Bronchial epithelial cell (primary cell): ENCODE results near the gene JARID2. TPM values are rescaled to one million over a fixed set of nuclear protein-coding genes. Genes with fewer than 3 reads are reported as not detected.

Experiments used
- DNase-seq: peaks from one replicate; pipeline ENCODE4 v3.0.0-alpha.2; 2010; ENCODE audit warnings: low read depth
- FAIRE-seq: peaks from 2 replicates; lab custom pipeline; 2011; peaks lifted over from hg19 to GRCh38; lab: Jason Lieb, UNC
- H3K27me3 ChIP-seq: 2 replicates; pipeline ENCODE4 v1.5.1; 2011; ENCODE audit warnings: low read length; ENCODE audit not compliant: control insufficient read depth, insufficient read depth
- H3K36me3 ChIP-seq: 2 replicates; pipeline ENCODE4 v1.5.1; 2011; ENCODE audit warnings: low read length; ENCODE audit not compliant: control insufficient read depth, insufficient read depth
- H3K4me3 ChIP-seq: 2 replicates; pipeline ENCODE4 v1.5.1; 2011; ENCODE audit warnings: mild to moderate bottlenecking, low read depth, low read length, control low read depth
- total RNA-seq: library from RNA; depleted of rRNA; stranded (reverse); fragments of >200 nt; gene quantifications from 2 replicates; pipeline ENCODE4 v1.2.1, GENCODE V29; 2014
- TF ChIP-seq, protein P1 (sequence below): IDR thresholded peaks from 2 replicates; pipeline ENCODE4 v1.5.1; 2011; ENCODE audit warnings: mild to moderate bottlenecking, moderate library complexity, low read length, control low read depth, inconsistent platforms; ENCODE audit not compliant: insufficient read depth, severe bottlenecking

The JARID2 gene
- total RNA-seq, 1 donor from 2014 or later: 29.2 TPM

DNA sequence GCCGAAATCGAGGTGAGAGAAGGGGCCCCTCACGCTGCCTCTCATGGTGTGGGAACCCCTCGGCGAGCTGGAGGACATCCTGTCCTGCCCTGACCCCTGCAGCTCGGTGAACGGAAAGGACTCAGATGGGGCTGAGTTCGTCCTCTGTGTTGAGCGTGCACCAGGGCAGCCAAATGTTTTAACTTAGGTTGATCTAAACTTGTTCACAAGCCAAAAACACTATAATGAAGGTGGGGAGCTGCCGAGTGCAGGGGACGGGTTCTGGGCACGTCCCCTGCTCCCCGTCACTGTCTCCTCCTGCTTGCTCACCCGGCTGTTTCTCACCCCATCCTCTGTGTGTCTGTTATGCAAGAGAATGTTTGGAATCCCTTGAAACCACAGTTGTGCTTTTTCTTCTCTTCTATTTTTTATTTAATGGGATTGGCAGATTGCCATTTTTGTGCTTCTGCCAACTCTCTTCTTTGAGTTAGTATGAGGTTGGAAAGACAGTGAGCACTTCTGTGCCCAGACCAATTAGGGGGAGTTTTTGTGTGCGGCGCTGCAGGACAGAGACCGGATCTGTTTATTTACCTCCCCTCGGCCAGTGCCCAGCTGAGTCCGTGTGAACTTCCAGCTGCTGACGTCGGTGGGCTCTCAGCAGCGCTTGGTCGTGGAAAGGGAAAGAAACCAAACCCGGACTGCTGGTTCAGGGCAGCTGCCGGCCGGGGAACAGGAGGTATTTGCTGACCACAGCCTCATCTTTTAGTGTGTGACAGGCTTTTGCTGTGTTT lies 258.9 kb downstream of the JARID2 start:
- TF ChIP-seq, protein P1, sequence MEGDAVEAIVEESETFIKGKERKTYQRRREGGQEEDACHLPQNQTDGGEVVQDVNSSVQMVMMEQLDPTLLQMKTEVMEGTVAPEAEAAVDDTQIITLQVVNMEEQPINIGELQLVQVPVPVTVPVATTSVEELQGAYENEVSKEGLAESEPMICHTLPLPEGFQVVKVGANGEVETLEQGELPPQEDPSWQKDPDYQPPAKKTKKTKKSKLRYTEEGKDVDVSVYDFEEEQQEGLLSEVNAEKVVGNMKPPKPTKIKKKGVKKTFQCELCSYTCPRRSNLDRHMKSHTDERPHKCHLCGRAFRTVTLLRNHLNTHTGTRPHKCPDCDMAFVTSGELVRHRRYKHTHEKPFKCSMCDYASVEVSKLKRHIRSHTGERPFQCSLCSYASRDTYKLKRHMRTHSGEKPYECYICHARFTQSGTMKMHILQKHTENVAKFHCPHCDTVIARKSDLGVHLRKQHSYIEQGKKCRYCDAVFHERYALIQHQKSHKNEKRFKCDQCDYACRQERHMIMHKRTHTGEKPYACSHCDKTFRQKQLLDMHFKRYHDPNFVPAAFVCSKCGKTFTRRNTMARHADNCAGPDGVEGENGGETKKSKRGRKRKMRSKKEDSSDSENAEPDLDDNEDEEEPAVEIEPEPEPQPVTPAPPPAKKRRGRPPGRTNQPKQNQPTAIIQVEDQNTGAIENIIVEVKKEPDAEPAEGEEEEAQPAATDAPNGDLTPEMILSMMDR: no peak
- peaks cover 51% of the 10 kb centered on the region for H3K36me3 ChIP-seq
- H3K4me3 ChIP-seq: no peak overlapping the region
- H3K27me3 ChIP-seq: no peaks in the 10 kb centered on the region
- FAIRE-seq: no peak
- DNase-seq: peak; percentile 20

DNA sequence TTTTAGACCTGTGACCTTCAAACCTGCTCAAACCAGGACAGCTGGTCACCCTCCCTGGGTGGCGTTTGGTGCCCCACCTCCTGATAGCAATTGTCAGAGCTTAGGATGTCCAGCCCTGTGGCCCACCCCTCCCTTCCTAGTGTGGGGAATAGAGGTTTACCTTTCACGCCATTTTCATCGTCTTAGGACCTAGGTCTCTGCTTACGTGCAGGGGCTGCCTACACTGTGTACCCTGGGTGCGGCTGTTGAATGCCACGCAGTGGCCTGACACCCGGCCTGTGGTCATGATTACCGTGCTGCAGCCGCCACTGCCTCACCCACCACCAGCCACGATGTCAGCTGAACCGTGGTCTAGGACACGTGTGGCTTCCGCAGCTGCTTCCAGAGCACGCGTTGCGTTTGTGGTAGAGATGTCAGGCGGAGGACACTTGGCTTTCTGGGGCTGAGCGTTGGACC lies 259.6 kb downstream of the JARID2 start:
- peaks cover 48% of the 10 kb centered on the region for H3K36me3 ChIP-seq
- no peak overlapping the region for H3K4me3 ChIP-seq
- DNase-seq (no peak), FAIRE-seq (no peak)
- TF ChIP-seq, protein P1: no peak
- H3K27me3 ChIP-seq: no peaks in the 10 kb centered on the region

DNA sequence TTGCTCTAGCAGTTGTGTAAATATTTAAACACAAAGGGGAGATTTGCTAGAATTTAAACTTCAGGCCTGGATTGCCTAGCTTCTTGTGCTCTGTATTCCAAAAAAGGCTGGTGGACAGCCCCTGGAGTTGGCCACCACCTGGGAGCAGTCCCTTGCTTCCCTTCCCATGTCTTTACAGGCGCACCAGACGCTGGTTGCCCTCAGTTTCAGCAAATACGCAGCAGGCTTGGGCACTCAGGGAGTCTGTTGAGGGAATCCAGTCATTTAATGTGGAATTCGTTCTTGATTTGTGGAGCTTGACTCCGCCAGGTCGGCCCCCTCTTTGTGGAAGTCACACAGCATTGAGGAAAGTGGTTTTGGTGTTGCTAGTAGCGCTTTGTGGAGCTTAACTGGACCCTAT lies 260.2 kb downstream of the JARID2 start:
- Histone ChIP-seq H3K4me3 (no peak overlapping the region), H3K27me3 (no peaks in the 10 kb centered on the region), H3K36me3 (peaks cover 48% of the 10 kb centered on the region)
- FAIRE-seq: no peak
- DNase-seq: no peak
- TF ChIP-seq, protein P1: no peak

DNA sequence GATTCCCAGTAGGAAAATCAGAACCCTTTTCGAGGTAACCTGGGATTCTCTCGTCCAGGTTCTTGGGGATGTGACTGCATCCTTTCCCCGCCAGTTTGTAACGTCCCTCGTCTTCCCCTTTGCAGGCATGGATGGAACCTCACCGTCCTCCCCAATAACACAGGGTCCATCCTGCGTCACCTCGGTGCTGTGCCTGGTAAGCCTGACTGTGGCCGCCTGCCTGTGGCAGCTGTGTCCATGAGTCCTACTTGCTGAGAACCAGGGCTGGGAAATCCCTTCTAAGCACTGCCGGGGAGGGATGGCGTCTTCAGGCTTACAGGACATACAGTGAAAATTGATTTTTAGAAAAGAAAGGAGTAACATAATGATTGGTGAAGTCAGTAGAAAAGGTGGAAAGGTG lies 261.4 kb downstream of the JARID2 start:
- Histone ChIP-seq H3K36me3 (peaks cover 49% of the 10 kb centered on the region), H3K27me3 (no peaks in the 10 kb centered on the region), H3K4me3 (no peak overlapping the region)
- DNase-seq: no peak
- TF ChIP-seq, protein P1: no peak
- FAIRE-seq: no peak

DNA sequence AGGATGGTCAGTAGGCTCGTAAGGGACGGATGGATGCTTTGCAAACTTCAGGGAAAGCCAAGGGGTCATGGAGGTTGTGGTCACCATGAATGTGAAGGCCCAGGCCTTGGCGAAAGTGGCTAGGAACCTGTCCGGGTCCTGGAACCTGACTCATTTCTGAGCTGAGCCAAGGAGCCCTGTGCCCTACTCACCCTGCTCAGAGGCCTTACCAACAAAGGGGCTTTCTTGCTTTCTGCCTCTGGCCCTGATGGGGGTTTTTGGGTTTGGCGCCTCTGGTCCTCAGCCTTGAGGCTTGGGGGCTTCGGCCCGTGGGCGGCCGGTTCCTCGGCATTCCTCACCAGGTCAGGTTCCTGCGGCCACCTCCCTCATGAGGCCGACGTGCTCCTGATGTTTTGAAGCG lies 261.9 kb downstream of the JARID2 start:
- H3K4me3 ChIP-seq: no peak overlapping the region
- DNase-seq (no peak), FAIRE-seq (no peak)
- no peaks in the 10 kb centered on the region for H3K27me3 ChIP-seq
- peaks cover 46% of the 10 kb centered on the region for H3K36me3 ChIP-seq
- TF ChIP-seq, protein P1: no peak
